HL-60/S4 treated with retinoic acid at 250 ng/mL for 4 days and 3 days (cell line): ENCODE data around the gene NOL7.

ENCODE experiments used
- in situ Hi-C: fragments of 300-500 bp; cut with MboI; formaldehyde crosslinking; loops from 2 replicates; pipeline ENCODE4 v1.7.0; 2022; ENCODE audit warnings: low sequenced_read_pairs

NOL7 gene

GRCh38 chr6:13649393-13649792 is 34.3 kb downstream of the NOL7 start:
- in situ Hi-C loops, result no loop called here

GRCh38 chr6:13653296-13653695 is 38.2 kb downstream of the NOL7 start:
- in situ Hi-C loops, result no loop called here

GRCh38 chr6:13654496-13654895 is 39.4 kb downstream of the NOL7 start:
- in situ Hi-C loops, result no loop called here

GRCh38 chr6:13655700-13656099 is 40.6 kb downstream of the NOL7 start:
- in situ Hi-C loops, result no loop called here

- in situ Hi-C loops, result no loop called here
These were observed 45.1 kb downstream of the NOL7 start for GRCh38 chr6:13660273-13660672.

- in situ Hi-C loops, result no loop called here
These were observed 45.8 kb downstream of the NOL7 start for GRCh38 chr6:13660893-13661292.

- in situ Hi-C loops, result no loop called here
These were observed 46.5 kb downstream of the NOL7 start for GRCh38 chr6:13661647-13662046.

GRCh38 chr6:13662651-13663334 is 47.7 kb downstream of the NOL7 start:
- in situ Hi-C loops, result no loop called here

- in situ Hi-C loops, result no loop called here
These were observed 48.9 kb downstream of the NOL7 start for GRCh38 chr6:13663986-13664385.

GRCh38 chr6:13664703-13665352 is 49.7 kb downstream of the NOL7 start:
- in situ Hi-C loops, result no loop called here

- in situ Hi-C loops, result no loop called here
These were observed 51.3 kb downstream of the NOL7 start for GRCh38 chr6:13666194-13667105.

- in situ Hi-C loops, result no loop called here
These were observed 52.5 kb downstream of the NOL7 start for GRCh38 chr6:13667655-13668054.

- in situ Hi-C loops, result no loop called here
These were observed 53.3 kb downstream of the NOL7 start for GRCh38 chr6:13668291-13668928.

GRCh38 chr6:13669476-13669875 is 54.3 kb downstream of the NOL7 start:
- in situ Hi-C loops, result no loop called here
